Esophagus squamous epithelium (tissue), 4 donors: ENCODE results near the gene CCDC171.

Experiments
- CTCF ChIP-seq, 6 experiments: fragments of 450-650 bp in 4 of 6; fragments of 200-600 bp in 2 of 6; sonication (generic) in 2 of 6; IDR thresholded peaks; one replicate each; pipeline ENCODE4 v1.5.1; 2016 to 2019; ENCODE audit warnings: antibody characterized with exemption in 6 of 6, mild to moderate bottlenecking in 4 of 6, moderate library complexity in 4 of 6
- POLR2A ChIP-seq, 4 donors: fragments of 450-650 bp; IDR thresholded peaks; one replicate each; pipeline ENCODE4 v1.6.1; 2017; ENCODE audit warnings: antibody characterized with exemption in 4 of 4, mild to moderate bottlenecking in 4 of 4, moderate library complexity in 3 of 4

GRCh38 chr9:15510789-15511575 lies 41.9 kb upstream of the CCDC171 start, which contains the start of gene PSIP1:
- TF ChIP-seq CTCF (IDR thresholded peaks at IDR 0.05) = peak in 4 of 6 experiments; percentile 8 to 43 (median 32)
- peak in 2 of 4 donors; percentile 55 to 75 for TF ChIP-seq POLR2A (IDR thresholded peaks at IDR 0.05)
